ENCODE results near the gene RBFOX2.
"Not testable (repeated sequence)": the region's sequence is repeated elsewhere in the genome, so short reads cannot be mapped to it uniquely, and the experiment has no call there.

The RBFOX2 gene

GRCh38 chr22:35766654-35767580 lies 261.7 kb downstream of the RBFOX2 start:
- peak in 1 of 2 experiments; percentile 28 for DNase-seq

GRCh38 chr22:35761037-35761436 lies 267.6 kb downstream of the RBFOX2 start:
- peak in 1 of 2 experiments; percentile 52 for DNase-seq

- DNase-seq, result no peak
These were observed 270.2 kb downstream of the RBFOX2 start for GRCh38 chr22:35758394-35758793.

GRCh38 chr22:35756722-35757121 lies 271.9 kb downstream of the RBFOX2 start:
- DNase-seq, result no peak

- DNase-seq, result no peak
These were observed 273.9 kb downstream of the RBFOX2 start for GRCh38 chr22:35754761-35755160.

GRCh38 chr22:35752863-35753189 lies 275.8 kb downstream of the RBFOX2 start:
- DNase-seq, result no peak

GRCh38 chr22:35752006-35752862 lies 276.4 kb downstream of the RBFOX2 start:
- no peak for DNase-seq

- DNase-seq, result no peak
These were observed 278.8 kb downstream of the RBFOX2 start for GRCh38 chr22:35749808-35750207.

- DNase-seq, result no peak
These were observed 281.5 kb downstream of the RBFOX2 start for GRCh38 chr22:35746946-35747703.

GRCh38 chr22:35746248-35746647 lies 282.4 kb downstream of the RBFOX2 start:
- no peak for DNase-seq

- DNase-seq, result no peak
These were observed 285.2 kb downstream of the RBFOX2 start for GRCh38 chr22:35743326-35743860.

GRCh38 chr22:35742342-35743100 lies 286.1 kb downstream of the RBFOX2 start:
- no peak for DNase-seq

GRCh38 chr22:35740616-35741015 lies 288.0 kb downstream of the RBFOX2 start:
- DNase-seq, result no peak

GRCh38 chr22:35739931-35740380 lies 288.7 kb downstream of the RBFOX2 start:
- no peak for DNase-seq

- DNase-seq, result peak in 1 of 2 experiments; percentile 10
These were observed 289.3 kb downstream of the RBFOX2 start for GRCh38 chr22:35739076-35739930.

- DNase-seq, result not testable (repeated sequence)
These were observed 290.7 kb downstream of the RBFOX2 start for GRCh38 chr22:35737886-35738285.

GRCh38 chr22:35736701-35737100 lies 291.9 kb downstream of the RBFOX2 start:
- DNase-seq, result no peak

GRCh38 chr22:35736166-35736565 lies 292.5 kb downstream of the RBFOX2 start:
- DNase-seq, result no peak

- DNase-seq, result no peak
These were observed 293.1 kb downstream of the RBFOX2 start for GRCh38 chr22:35735542-35735941.

GRCh38 chr22:35734517-35734827 lies 294.2 kb downstream of the RBFOX2 start:
- DNase-seq, result no peak
